NCI-H1694 treated with DMSO at 0.1 percent for 48 hours (cell line): ENCODE data around the gene DYSF.
A peak's percentile ranks its signal among the peaks of the same experiment; 100 is the strongest.
"Not testable (repeated sequence)": the region's sequence is repeated elsewhere in the genome, so short reads cannot be mapped to it uniquely, and the experiment has no call there.

ENCODE experiments used
- DNase-seq: peaks from one replicate; lab custom pipeline; 2025; lab: John Stamatoyannopoulos, UW

DYSF gene

DNA sequence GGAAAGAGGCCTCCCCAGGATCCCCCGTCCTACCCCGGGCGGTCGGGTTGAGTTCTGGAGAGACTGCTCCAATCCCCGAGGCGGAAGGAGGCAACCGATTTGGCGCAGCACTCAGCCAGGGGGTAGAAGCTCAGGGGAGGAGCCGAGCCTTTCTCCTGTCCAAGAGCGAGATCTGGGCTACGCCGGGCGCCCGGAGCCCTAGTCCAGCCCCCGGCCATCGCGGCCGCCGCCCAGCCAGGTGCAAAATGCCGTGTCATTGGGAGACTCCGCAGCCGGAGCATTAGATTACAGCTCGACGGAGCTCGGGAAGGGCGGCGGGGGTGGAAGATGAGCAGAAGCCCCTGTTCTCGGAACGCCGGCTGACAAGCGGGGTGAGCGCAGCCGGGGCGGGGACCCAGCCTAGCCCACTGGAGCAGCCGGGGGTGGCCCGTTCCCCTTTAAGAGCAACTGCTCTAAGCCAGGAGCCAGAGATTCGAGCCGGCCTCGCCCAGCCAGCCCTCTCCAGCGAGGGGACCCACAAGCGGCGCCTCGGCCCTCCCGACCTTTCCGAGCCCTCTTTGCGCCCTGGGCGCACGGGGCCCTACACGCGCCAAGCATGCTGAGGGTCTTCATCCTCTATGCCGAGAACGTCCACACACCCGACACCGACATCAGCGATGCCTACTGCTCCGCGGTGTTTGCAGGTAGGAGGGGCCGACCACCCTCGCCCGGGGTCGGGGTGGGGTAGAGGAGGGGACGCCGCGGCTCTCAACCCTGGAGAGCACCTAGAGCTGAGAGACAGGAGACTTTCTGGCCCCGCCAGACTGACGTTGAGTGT lies at the start of gene DYSF:
DYSF (plus strand) TSS at position 158 of the 817 bp plus-strand sequence.
- no peak for DNase-seq

DNA sequence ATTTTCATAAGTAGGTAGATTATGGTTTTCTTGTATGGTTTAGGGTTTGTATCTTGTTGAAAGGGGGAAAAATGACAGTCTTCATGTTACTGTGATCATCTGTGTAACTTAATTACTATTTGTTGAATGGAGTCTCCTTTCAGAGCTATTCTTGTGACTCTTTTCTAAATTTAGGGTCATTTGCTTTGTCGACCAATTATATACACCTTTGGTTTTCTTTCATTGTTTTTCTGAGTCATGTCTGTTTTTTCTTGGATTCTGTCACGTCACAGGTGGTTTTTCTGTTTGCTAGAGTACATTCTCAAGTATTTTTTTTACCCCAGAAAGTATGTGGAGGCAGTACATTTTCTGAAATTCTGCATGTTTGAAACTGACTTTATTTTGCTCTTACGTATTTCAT lies 43.8 kb upstream of the DYSF start:
- no peak for DNase-seq

GRCh38 chr2:71410696-71411095 lies 42.7 kb upstream of the DYSF start:
- no peak for DNase-seq

DNA sequence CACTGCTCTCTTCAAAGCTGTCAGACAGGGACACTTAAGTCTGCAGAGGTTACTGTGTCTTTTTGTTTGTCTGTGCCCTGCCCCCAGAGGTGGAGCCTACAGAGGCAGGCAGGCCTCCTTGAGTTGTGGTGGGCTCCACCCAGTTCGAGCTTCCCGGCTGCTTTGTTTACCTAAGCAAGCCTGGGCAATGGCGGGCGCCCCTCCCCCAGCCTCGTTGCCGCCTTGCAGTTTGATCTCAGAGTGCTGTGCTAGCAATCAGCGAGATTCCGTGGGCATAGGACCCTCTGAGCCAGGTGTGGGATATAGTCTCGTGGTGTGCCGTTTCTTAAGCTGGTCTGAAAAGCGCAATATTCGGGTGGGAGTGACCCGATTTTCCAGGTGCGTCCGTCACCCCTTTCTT lies 36.5 kb upstream of the DYSF start:
- DNase-seq: not testable (repeated sequence)

DNA sequence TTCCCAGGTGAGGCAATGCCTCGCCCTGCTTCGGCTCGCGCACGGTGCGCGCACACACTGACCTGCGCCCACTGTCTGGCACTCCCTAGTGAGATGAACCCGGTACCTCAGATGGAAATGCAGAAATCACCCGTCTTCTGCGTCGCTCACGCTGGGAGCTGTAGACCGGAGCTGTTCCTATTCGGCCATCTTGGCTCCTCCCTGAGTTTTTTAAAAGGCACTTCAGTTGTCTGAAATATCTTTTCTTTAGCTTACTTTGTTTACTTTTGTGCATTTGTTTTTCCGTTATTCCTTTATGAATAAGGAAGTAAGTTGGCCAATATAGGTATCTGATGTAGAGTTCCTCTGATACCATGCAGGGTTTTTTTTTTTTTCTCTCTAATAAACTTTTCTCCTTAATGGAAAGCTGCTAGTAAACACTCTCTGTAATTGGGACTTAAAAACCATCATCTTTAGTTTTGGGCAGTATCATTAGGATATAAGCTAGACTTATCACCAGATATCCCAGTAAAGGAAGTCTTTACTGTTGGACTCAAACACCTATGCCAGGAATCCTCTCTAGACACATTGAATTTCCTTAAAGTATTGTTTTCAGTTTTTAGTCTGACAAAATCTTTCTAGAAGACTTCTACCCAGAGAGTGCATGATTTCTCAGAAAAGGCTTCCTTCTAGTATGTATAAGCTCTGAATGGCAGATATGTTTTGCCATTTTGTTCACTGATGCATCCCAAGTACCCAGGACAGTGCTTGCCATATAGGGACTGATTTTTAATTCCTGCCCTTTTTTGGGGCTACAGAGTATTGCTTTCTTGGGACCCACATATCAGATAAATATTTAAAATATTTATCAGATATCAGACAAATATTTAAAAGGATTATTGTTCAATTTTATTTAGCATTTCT lies 35.8 kb upstream of the DYSF start:
- no peak for DNase-seq

DNA sequence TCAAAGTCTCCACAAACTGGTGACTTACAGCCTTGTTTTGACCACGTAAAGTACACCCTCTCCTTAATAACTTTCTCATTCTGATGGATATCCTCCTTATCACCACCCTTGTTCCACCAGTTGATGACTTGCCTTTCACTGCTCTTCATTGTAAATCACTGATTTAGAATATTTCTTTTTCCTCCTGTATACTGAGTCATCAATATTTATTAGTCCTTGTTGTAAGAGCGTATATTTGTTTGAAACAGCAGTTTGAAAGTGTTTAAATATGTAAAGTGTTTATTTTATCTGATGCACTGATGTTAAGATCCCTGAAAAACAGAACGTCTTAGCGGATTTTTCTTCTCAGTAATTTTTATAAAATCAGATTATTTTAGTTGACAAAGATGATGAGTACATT lies 34.2 kb upstream of the DYSF start:
- DNase-seq: no peak

- DNase-seq: no peak
These were observed 33.4 kb upstream of the DYSF start for GRCh38 chr2:71419976-71420375.

DNA sequence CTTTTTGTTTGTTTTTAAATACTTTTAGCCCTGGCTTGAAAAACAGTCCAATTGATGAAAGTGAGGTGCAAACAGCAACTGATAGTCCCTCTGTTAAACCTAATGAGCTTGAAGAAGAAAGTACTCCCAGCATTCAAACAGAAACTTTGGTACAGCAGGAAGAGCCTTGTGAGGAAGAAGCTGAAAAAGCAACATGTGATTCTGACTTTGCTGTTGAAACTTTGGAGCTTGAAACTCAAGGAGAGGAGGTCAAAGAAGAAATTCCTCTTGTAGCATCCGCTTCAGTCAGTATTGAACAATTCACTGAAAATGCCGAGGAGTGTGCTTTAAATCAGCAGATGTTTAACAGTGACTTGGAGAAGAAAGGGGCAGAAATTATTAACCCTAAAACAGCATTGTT lies 30.6 kb upstream of the DYSF start:
- DNase-seq: no peak

DNA sequence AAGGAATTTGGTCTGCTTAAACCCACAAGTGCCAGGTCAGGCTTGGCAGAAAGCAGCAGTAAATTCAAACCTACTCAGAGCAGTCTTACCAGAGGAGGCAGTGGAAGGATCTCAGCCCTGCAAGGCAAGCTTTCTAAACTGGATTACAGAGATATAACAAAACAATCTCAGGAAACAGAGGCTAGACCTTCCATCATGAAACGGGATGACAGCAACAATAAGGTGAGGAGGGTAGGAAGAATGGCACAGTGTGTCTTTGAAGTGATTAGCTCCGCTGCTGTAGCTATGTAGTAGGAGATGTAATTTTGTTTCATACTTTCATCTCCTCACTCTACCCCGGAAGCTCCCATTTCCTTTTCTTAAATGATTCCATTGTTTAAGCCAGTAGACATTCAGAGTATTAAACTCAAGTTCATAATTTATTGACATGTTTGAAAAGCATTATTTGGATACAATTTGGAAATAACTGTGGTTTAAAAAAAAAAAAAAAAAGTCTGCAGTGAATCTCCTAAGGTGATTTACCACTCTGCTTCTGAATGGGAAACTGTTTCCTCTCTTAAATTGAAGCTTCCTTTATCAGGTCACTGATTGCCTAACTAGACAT lies 29.4 kb upstream of the DYSF start:
- DNase-seq: no peak

DNA sequence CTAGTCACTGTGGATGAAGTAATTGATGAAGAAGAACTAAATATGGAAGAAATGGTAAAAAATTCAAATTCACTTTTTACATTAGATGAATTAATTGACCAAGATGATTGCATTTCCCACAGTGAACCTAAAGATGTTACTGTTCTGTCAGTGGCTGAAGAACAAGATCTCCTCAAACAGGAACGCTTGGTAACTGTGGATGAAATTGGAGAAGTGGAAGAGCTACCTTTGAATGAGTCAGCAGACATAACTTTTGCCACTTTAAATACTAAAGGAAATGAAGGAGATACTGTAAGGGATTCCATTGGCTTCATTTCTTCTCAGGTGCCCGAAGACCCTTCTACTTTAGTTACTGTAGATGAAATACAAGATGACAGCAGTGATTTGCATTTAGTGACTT lies 26.6 kb upstream of the DYSF start:
- no peak for DNase-seq

GRCh38 chr2:71428472-71429383 lies 24.6 kb upstream of the DYSF start:
- DNase-seq: no peak

DNA sequence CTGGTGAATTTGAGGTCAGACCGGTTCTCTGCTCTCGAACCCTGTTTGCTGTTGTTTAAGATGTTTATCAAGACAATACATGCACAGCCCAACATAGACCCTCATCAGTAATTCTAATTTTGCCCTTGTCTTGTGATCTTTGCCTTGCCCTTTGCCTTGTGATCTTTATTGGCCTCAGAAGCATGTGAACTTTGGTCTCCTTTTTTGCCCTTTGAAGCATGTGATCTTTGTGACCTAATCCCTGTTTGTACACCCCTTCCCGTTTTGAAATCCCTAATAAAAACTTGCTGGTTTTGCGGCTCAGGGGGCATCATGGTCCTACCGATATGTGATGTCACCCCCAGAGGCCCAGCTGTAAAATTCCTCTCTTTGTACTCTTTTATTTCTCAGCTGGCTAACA lies 8.2 kb upstream of the DYSF start:
- DNase-seq: not testable (repeated sequence)

GRCh38 chr2:71446505-71446904 lies 6.9 kb upstream of the DYSF start:
- no peak for DNase-seq

DNA sequence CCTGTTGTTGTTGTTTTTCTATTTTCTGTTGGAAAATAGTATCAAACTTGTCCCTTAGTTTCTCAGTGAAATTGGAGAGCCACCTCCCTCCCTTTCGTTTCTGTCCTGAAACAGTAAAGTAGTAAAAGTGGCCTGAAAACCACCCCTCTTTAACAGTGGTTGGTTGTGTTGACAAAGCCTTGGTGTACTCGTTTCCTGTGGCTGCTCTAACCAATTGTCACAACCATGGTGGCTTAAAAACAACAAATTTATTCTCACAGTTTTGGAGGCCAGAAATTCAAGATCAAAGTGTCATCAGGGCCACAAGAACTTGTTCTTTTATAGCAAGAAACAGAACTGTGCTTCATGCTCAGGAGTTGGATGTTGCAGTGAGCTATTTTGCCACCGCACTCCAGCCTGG lies 4.0 kb upstream of the DYSF start:
- DNase-seq: no peak

DNA sequence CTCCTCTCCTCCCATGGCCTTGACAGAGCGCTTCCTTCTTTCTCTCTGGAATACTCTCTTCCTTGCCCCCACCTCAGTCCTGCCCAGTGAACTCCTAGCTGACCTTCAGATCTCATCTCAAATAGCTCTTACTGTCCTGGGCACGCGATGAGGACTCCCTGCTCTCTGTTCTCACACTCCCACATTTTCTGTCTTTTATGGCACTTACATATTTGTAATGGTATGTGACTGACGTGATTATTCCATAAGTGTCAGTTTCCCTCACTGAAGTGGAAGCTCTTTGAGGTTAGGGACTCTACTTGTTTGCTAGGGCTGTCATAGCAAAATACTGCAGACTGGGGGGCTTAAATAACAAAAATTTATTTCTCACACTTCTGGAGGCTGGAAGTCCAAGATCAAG lies 1.7 kb upstream of the DYSF start:
- DNase-seq: no peak

DNA sequence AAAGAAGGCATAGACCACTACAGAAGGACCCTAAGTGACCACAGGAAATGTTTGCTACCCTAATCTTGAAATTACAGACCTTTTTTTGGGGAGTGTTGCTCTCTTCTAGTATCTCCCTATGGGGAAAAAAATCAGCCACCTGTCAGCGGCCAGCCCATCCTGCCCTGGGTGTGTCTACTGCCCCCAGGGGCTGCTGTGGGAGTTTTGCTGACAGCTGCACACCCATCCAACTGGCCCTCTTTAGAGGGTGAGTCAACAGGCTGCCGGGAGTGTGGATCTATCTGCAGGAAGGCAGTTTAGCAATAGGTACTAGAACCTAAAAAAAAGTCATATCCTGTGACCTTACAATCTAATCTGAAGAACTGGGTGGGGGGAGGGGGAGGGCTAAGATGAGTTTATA lies 796 bp upstream of the DYSF start:
- peak; percentile 24 for DNase-seq

- DNase-seq: no peak
These were observed 1.1 kb downstream of the DYSF start for GRCh38 chr2:71454221-71455010.

DNA sequence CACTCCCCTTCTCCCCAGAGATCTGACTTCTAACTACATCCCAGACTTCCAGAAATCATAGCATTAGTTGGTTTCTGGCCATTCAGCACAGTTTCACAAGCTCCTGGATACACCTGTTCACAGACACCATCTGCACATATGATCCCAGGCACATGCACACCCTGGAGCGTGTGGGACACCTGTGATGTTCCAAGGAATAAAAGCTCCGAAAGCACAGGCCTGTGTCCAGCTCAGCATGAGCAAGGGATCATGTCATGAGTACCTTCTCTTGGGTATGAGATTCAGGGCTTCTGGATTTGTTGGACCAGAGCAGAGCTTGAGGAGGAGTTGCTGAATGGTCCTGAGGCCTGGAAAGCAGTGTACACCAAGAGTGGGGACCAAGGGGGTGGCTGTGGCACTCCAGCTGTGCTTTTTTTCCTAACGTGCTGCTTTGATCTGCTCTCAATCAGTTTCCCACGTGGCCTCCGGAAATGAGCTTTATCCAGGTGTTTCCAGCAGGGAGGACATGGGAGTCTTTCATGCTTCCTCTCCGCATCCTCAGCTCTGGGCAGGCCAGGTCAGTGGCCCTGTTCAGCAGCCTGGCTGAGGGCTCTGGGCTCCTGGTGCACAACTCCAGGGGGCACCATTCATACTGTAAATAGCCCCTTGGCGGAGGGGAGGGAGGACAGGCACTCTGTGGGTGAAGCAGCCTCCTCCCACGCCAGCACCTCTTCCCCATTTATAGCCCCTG lies 1.8 kb downstream of the DYSF start:
- no peak for DNase-seq

DNA sequence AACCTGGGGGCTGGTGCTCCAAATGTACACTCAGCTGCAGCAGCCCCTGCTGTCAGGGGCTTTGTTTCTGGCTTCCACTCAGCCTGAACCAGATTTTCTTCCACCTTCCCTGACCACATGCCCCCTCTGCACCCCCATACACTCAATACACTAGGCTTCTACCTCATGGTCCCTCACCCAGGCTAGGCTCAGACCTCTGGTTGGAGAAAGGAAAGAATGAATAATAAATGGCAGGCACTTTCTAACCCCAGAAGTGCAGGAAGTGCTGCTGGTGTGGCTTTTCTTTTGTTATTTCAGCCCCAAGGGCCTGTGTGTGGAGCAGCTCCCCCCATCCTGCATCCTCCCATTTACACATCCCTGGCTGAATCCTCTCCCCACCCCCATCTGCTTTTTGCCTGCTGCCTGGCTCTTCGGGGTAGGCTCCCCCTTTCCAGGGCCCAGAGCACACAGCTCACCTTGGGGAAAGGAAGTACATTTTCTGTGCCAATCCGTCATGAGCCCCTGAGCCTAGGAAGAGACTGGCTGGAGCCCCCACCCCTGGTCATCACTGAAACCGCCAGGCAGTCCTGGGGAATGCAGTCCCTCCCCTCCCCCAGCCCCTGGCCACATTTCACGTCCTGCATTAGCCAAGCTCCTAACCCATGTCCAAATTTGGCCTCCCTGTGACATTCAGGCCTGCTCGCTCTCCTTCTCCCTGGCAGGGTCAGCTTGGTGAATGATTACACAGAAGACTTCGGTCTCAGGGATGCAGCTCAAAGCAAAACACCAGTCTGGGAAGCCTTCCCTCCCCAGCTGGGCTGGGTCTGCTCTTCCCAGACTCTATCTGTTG lies 2.6 kb downstream of the DYSF start:
- DNase-seq: no peak
